H1 (cell line): ENCODE results near the gene PTPRJ. TPM values are rescaled to one million over a fixed set of nuclear protein-coding genes. Genes with fewer than 3 reads are reported as not detected.

Source experiments
- ATF3 ChIP-seq: IDR thresholded peaks from 2 replicates; pipeline ENCODE4 v1.6.1; 2011; ENCODE audit warnings: low read depth, mild to moderate bottlenecking, low read length; ENCODE audit not compliant: insufficient read depth
- CREB1 ChIP-seq: IDR thresholded peaks from 2 replicates; pipeline ENCODE4 v1.6.1; 2012; ENCODE audit warnings: inconsistent platforms
- EZH2 ChIP-seq: fragments of 200-600 bp; sonication (generic); IDR thresholded peaks from 2 replicates; pipeline ENCODE4 v1.7.1; 2012; ENCODE audit warnings: low read depth, mild to moderate bottlenecking, moderate library complexity, low read length, inconsistent platforms; ENCODE audit not compliant: severe bottlenecking
- POLR2A ChIP-seq, 2 experiments: IDR thresholded peaks; 1 replicate in 1 of 2; 2 replicates in 1 of 2; pipeline ENCODE4 v1.6.1; 2011; ENCODE audit warnings: low read depth in 2 of 2, low read length in 2 of 2, mild to moderate bottlenecking in 2 of 2; ENCODE audit errors: control extremely low read depth in 1 of 2
- RNF2 ChIP-seq: fragments of 200-900, 300-1000 bp; sonication (generic); IDR thresholded peaks from 2 replicates; pipeline ENCODE4 v1.7.1; 2016; ENCODE audit warnings: borderline replicate concordance, low read depth, mild to moderate bottlenecking, antibody characterized with exemption, low read length; ENCODE audit not compliant: poor library complexity, severe bottlenecking; ENCODE audit errors: missing control alignments
- SP1 ChIP-seq: IDR thresholded peaks from 2 replicates; pipeline ENCODE4 v1.6.1; 2011; ENCODE audit warnings: low read depth, low read length
- SP2 ChIP-seq: IDR thresholded peaks from 2 replicates; pipeline ENCODE4 v1.6.1; 2012; ENCODE audit warnings: mild to moderate bottlenecking, low read length, inconsistent platforms
- USF2 ChIP-seq: IDR thresholded peaks from 2 replicates; pipeline ENCODE4 v1.6.1; 2011; ENCODE audit warnings: low read length, improper control_type of control experiment
- polyA plus RNA-seq, 7 experiments: library from polyadenylated mRNA; depleted of rRNA in 3 of 7; stranded (reverse) in 5 of 7; unstranded in 2 of 7; fragments of >200 nt in 5 of 7; fragments of 200-250 nt in 2 of 7; gene quantifications; 1 replicate in 5 of 7; 2 replicates in 1 of 7; 4 replicates in 1 of 7; pipeline versions ENCODE4 v1.2.1 to v1.2.3, GENCODE V29; 2011 to 2013; ENCODE audit warnings: missing spikeins in 2 of 7, mixed read lengths in 2 of 7
- total RNA-seq: library from RNA; stranded (reverse); fragmentation: NEBNext Ultra II Directional; extraction: Animal tissue kit (Norgen Biotek cat#: 25700); gene quantifications from 2 replicates; pipeline ENCODE4 v1.2.1, GENCODE V29; 2021

The PTPRJ gene
- total and polyA plus RNA-seq, 2 of the 8 experiments (the other 6 are each of a cell fraction or from before 2014, with no cell fraction given) = 4.4 to 22.6 TPM

GRCh38 chr11:48170241-48171233 lies 190.2 kb downstream of the PTPRJ start (continued):
- TF ChIP-seq RNF2 (no peak), POLR2A (IDR thresholded peaks at IDR 0.05; ENCODE audit: control extremely low read depth in 1 of 2, low read depth in 2 of 2, low read length in 2 of 2) (no peak), EZH2 (no peak), USF2 (no peak), ATF3 (no peak), CREB1 (no peak), SP2 (no peak), SP1 (no peak)
